ENCODE data around the gene GRM3. TPM values are rescaled to one million over a fixed set of nuclear protein-coding genes. Genes with fewer than 3 reads are reported as not detected.

Gene GRM3
- total and polyA plus RNA-seq, 4 donors, result not detected

DNA sequence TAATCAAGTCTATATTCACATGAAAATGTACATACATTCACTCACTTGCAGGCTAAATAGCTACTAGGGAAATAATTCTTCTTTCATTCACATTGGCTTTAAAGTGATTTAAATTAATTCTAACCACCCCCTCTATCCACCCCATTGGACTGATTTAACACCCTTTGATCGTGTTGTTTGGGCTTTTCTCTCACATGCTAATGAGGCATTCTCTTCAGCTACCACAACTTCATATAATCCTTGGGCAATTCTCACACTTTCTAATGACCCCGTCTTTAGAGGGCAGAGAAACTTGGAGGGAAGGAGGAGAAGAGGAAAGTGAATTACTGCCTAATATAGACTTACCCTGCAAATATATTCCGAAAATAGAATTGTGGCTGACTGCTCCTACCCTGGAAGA is 24.6 kb downstream of the GRM3 start:
- Histone ChIP-seq H3K27me3 (ENCODE audit: control insufficient read depth in 1 of 2, insufficient read depth in 2 of 2, low read length in 1 of 2) (peaks cover 0 to under 1% of the 10 kb centered on the region in 2 donors), H3K4me3 (ENCODE audit: low read length in 2 of 2) (no peak overlapping the region), H3K27ac (ENCODE audit: low read depth in 1 of 2, low read length in 2 of 2) (no peak overlapping the region), H3K9me3 (ENCODE audit: control insufficient read depth, low read length) (no peaks in the 10 kb centered on the region), H3K4me1 (ENCODE audit: control insufficient read depth in 1 of 2, insufficient read depth in 2 of 2, low read length in 2 of 2) (no peaks in the 10 kb centered on the region), H3K36me3 (ENCODE audit: control insufficient read depth in 1 of 2, insufficient read depth in 2 of 2, low read length in 1 of 2) (no peaks in the 10 kb centered on the region)
- 29 to 30% methylated on average over 3 of the region's 3 CpGs for WGBS, 2 donors
- DNase-seq (no peak), ATAC-seq (ENCODE audit: low FRiP score) (no peak)
- intact Hi-C loops (cut with DNase I), result no loop called here

DNA sequence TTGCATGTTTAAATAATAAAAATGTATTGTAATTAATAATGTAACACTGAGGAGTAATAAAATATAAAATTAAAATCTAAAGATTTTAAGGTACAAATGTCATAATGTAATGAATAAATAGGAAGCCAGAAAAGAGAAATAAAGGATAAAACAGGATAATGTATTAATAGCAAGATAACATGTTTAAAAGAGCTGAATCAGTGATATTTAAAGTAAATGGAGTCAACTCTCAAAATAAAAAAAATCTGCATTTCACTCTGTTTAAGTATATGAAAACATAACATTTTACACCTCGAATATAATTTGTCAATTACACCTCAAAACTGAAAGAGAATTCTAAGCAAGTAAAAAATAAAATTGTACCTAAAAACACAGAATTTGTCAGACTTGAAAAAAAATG is 44.1 kb downstream of the GRM3 start:
- DNase-seq (no peak), ATAC-seq (ENCODE audit: low FRiP score) (no peak)
- Histone ChIP-seq H3K4me1 (ENCODE audit: control insufficient read depth in 1 of 2, insufficient read depth in 2 of 2, low read length in 2 of 2) (no peaks in the 10 kb centered on the region), H3K36me3 (ENCODE audit: control insufficient read depth in 1 of 2, insufficient read depth in 2 of 2, low read length in 1 of 2) (no peaks in the 10 kb centered on the region), H3K9me3 (ENCODE audit: control insufficient read depth, low read length) (no peaks in the 10 kb centered on the region), H3K27ac (ENCODE audit: low read depth in 1 of 2, low read length in 2 of 2) (no peak overlapping the region), H3K4me3 (ENCODE audit: low read length in 2 of 2) (no peak overlapping the region), H3K27me3 (ENCODE audit: control insufficient read depth in 1 of 2, insufficient read depth in 2 of 2, low read length in 1 of 2) (no peaks in the 10 kb centered on the region)
- 59 to 72% methylated on average over 1 of the region's 1 CpG for WGBS, 2 donors
- intact Hi-C loops (cut with DNase I), result no loop called here

- DNase-seq (no peak), ATAC-seq (ENCODE audit: low FRiP score) (no peak)
- Histone ChIP-seq H3K4me3 (ENCODE audit: low read length in 2 of 2) (no peak overlapping the region), H3K9me3 (ENCODE audit: control insufficient read depth, low read length) (no peaks in the 10 kb centered on the region), H3K36me3 (ENCODE audit: control insufficient read depth in 1 of 2, insufficient read depth in 2 of 2, low read length in 1 of 2) (no peaks in the 10 kb centered on the region), H3K27ac (ENCODE audit: low read depth in 1 of 2, low read length in 2 of 2) (no peak overlapping the region), H3K27me3 (ENCODE audit: control insufficient read depth in 1 of 2, insufficient read depth in 2 of 2, low read length in 1 of 2) (no peaks in the 10 kb centered on the region), H3K4me1 (ENCODE audit: control insufficient read depth in 1 of 2, insufficient read depth in 2 of 2, low read length in 2 of 2) (no peaks in the 10 kb centered on the region)
- intact Hi-C loops (cut with DNase I), result no loop called here
Measured at GRCh38 chr7:86689363-86689762, 45.7 kb downstream of the GRM3 start.

- H3K27ac ChIP-seq (ENCODE audit: low read depth in 1 of 2, low read length in 2 of 2), result no peak overlapping the region
- intact Hi-C loops (cut with DNase I), result no loop called here
- DNase-seq, result no peak
- H3K9me3 ChIP-seq (ENCODE audit: control insufficient read depth, low read length), result no peaks in the 10 kb centered on the region
- H3K36me3 ChIP-seq (ENCODE audit: control insufficient read depth in 1 of 2, insufficient read depth in 2 of 2, low read length in 1 of 2), result no peaks in the 10 kb centered on the region
- WGBS, 2 donors, result 60 to 67% methylated on average over 2 of the region's 2 CpGs
- no peak for ATAC-seq (ENCODE audit: low FRiP score)
- H3K27me3 ChIP-seq (ENCODE audit: control insufficient read depth in 1 of 2, insufficient read depth in 2 of 2, low read length in 1 of 2), result no peaks in the 10 kb centered on the region
- no peak overlapping the region for H3K4me3 ChIP-seq (ENCODE audit: low read length in 2 of 2)
- H3K4me1 ChIP-seq (ENCODE audit: control insufficient read depth in 1 of 2, insufficient read depth in 2 of 2, low read length in 2 of 2), result no peaks in the 10 kb centered on the region
Measured at GRCh38 chr7:86692755-86693154, 49.0 kb downstream of the GRM3 start.

DNA sequence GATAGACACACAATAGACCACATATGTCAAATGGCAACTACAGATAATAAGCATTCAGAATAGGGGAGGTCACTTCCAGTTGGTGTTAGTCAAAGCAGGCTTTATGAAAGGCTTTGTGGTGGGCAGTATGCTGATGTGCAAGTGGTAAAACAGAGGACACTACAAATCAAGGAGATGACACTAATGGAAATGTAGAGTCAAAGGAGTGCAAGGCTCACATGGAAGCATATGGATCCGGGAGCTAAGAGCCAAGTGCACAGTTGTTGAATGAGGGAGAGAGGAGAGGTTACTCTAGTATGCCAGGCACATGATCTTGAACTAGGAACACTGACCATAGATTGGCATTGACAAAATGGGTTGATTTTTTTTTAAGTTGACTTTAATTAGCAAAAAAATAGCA is 62.7 kb downstream of the GRM3 start:
- Histone ChIP-seq H3K4me3 (ENCODE audit: low read length in 2 of 2) (no peak overlapping the region), H3K9me3 (ENCODE audit: control insufficient read depth, low read length) (no peaks in the 10 kb centered on the region), H3K4me1 (ENCODE audit: control insufficient read depth in 1 of 2, insufficient read depth in 2 of 2, low read length in 2 of 2) (no peaks in the 10 kb centered on the region), H3K27ac (ENCODE audit: low read depth in 1 of 2, low read length in 2 of 2) (no peak overlapping the region), H3K27me3 (ENCODE audit: control insufficient read depth in 1 of 2, insufficient read depth in 2 of 2, low read length in 1 of 2) (no peaks in the 10 kb centered on the region), H3K36me3 (ENCODE audit: control insufficient read depth in 1 of 2, insufficient read depth in 2 of 2, low read length in 1 of 2) (no peaks in the 10 kb centered on the region)
- 45 to 66% methylated on average over 1 of the region's 1 CpG for WGBS, 2 donors
- DNase-seq (no peak), ATAC-seq (ENCODE audit: low FRiP score) (no peak)
- intact Hi-C loops (cut with DNase I), result no loop called here

DNA sequence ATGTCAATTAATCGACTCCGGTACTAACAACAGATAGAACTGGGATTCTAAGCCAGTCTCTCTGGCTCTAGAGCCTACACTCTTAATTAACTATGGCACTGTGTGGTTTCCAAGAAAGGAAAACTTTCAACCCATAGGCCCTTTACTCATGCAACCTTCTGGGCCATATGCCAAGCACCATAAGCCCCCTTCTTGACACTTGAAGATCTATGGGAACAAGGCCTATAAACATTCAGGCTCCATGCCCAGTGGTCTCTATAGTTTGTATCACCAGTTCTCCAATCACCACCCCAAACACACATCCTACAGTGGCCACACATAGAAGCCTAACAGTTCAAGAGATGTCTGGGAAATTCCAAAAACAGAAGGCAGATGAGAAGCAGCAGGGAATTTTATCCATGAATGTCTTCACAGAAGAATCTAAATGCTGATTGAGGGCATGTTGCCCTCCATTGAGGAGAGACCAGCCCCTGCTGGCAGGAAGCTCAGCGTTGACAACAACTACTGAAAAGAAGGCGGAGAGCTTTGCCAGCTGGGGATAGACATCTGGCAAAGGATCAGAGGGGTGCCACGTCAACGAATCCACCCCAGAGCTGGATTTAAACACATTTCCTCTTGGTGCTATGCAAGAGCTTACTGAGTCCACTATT is 64.4 kb downstream of the GRM3 start:
- ATAC-seq (ENCODE audit: low FRiP score), result no peak
- intact Hi-C loops (cut with DNase I), result no loop called here
- DNase-seq, result no peak
- no peak overlapping the region for H3K27ac ChIP-seq (ENCODE audit: low read depth in 1 of 2, low read length in 2 of 2)
- no peaks in the 10 kb centered on the region for H3K4me1 ChIP-seq (ENCODE audit: control insufficient read depth in 1 of 2, insufficient read depth in 2 of 2, low read length in 2 of 2)
- H3K27me3 ChIP-seq (ENCODE audit: control insufficient read depth in 1 of 2, insufficient read depth in 2 of 2, low read length in 1 of 2), result no peaks in the 10 kb centered on the region
- WGBS, 2 donors, result 38 to 42% methylated on average over 6 of the region's 6 CpGs
- no peaks in the 10 kb centered on the region for H3K36me3 ChIP-seq (ENCODE audit: control insufficient read depth in 1 of 2, insufficient read depth in 2 of 2, low read length in 1 of 2)
- no peaks in the 10 kb centered on the region for H3K9me3 ChIP-seq (ENCODE audit: control insufficient read depth, low read length)
- no peak overlapping the region for H3K4me3 ChIP-seq (ENCODE audit: low read length in 2 of 2)

GRCh38 chr7:86720306-86720705 is 76.6 kb downstream of the GRM3 start:
- Histone ChIP-seq H3K27ac (ENCODE audit: low read depth in 1 of 2, low read length in 2 of 2) (no peak overlapping the region), H3K27me3 (ENCODE audit: control insufficient read depth in 1 of 2, insufficient read depth in 2 of 2, low read length in 1 of 2) (no peaks in the 10 kb centered on the region), H3K4me3 (ENCODE audit: low read length in 2 of 2) (no peak overlapping the region), H3K9me3 (ENCODE audit: control insufficient read depth, low read length) (no peaks in the 10 kb centered on the region), H3K4me1 (ENCODE audit: control insufficient read depth in 1 of 2, insufficient read depth in 2 of 2, low read length in 2 of 2) (no peaks in the 10 kb centered on the region), H3K36me3 (ENCODE audit: control insufficient read depth in 1 of 2, insufficient read depth in 2 of 2, low read length in 1 of 2) (no peaks in the 10 kb centered on the region)
- no peak for ATAC-seq (ENCODE audit: low FRiP score)
- intact Hi-C loops (cut with DNase I), result no loop called here
- WGBS, 2 donors, result 61% methylated on average over 1 of the region's 1 CpG
- DNase-seq, result no peak

- intact Hi-C loops (cut with DNase I), result no loop called here
- Histone ChIP-seq H3K27ac (ENCODE audit: low read depth in 1 of 2, low read length in 2 of 2) (no peak overlapping the region), H3K4me1 (ENCODE audit: control insufficient read depth in 1 of 2, insufficient read depth in 2 of 2, low read length in 2 of 2) (no peaks in the 10 kb centered on the region), H3K36me3 (ENCODE audit: control insufficient read depth in 1 of 2, insufficient read depth in 2 of 2, low read length in 1 of 2) (no peaks in the 10 kb centered on the region), H3K27me3 (ENCODE audit: control insufficient read depth in 1 of 2, insufficient read depth in 2 of 2, low read length in 1 of 2) (no peaks in the 10 kb centered on the region), H3K9me3 (ENCODE audit: control insufficient read depth, low read length) (no peaks in the 10 kb centered on the region), H3K4me3 (ENCODE audit: low read length in 2 of 2) (no peak overlapping the region)
- WGBS, 2 donors, result 89 to 93% methylated on average over 4 of the region's 4 CpGs
- no peak for ATAC-seq (ENCODE audit: low FRiP score)
- DNase-seq, result no peak
Measured at GRCh38 chr7:86733783-86734182, 90.1 kb downstream of the GRM3 start.

DNA sequence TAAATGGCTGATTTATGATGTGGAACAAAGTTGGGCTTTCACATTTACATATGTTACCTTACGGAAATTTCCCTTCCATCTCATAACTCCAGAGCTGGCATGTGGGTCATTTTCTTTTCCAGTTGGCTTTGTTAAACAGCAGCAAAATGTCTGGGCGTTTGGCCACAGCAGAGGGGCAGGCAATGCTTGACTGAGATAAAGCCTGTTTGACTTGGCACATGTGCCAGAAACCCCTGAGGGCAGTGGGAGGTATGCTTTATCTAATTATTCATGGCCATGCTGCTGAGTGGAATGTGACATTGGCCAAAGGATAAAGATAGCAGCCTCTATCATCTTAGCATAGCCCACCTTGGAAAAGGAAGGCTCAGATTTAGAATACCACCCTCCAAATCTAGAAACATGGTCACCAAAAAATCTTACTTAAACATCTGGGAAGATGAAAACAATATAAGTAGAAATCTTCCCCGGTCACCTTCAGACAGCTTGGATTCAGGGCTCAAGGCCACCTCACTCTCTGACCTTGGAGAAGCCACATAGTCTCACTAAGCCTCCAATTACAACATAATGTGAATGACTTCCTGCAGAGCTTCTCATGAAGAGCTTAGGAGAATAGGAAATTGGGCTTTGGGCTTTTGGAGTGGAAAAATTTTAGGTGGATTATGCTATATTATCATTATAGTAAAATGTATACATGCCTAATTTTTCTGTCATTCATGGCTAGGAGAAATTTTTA is 101.5 kb downstream of the GRM3 start:
- H3K27me3 ChIP-seq (ENCODE audit: control insufficient read depth in 1 of 2, insufficient read depth in 2 of 2, low read length in 1 of 2), result no peaks in the 10 kb centered on the region
- H3K27ac ChIP-seq (ENCODE audit: low read depth in 1 of 2, low read length in 2 of 2), result no peak overlapping the region
- no peak for DNase-seq
- intact Hi-C loops (cut with DNase I), result no loop called here
- ATAC-seq (ENCODE audit: low FRiP score), result no peak
- H3K9me3 ChIP-seq (ENCODE audit: control insufficient read depth, low read length), result no peaks in the 10 kb centered on the region
- no peaks in the 10 kb centered on the region for H3K36me3 ChIP-seq (ENCODE audit: control insufficient read depth in 1 of 2, insufficient read depth in 2 of 2, low read length in 1 of 2)
- H3K4me3 ChIP-seq (ENCODE audit: low read length in 2 of 2), result no peak overlapping the region
- H3K4me1 ChIP-seq (ENCODE audit: control insufficient read depth in 1 of 2, insufficient read depth in 2 of 2, low read length in 2 of 2), result peaks cover 0 to 9% of the 10 kb centered on the region in 2 donors
- WGBS, 2 donors, result 6 to 13% methylated on average over 3 of the region's 3 CpGs

All from aorta (tissue), 5 donors.